ENCODE results near the gene FAM3A. TPM values are rescaled to one million over a fixed set of nuclear protein-coding genes. Genes with fewer than 3 reads are reported as not detected.

The FAM3A gene
- polyA plus RNA-seq, 1 of the 3 experiments (the other 2 are of a cell fraction) = 42.1 TPM

DNA sequence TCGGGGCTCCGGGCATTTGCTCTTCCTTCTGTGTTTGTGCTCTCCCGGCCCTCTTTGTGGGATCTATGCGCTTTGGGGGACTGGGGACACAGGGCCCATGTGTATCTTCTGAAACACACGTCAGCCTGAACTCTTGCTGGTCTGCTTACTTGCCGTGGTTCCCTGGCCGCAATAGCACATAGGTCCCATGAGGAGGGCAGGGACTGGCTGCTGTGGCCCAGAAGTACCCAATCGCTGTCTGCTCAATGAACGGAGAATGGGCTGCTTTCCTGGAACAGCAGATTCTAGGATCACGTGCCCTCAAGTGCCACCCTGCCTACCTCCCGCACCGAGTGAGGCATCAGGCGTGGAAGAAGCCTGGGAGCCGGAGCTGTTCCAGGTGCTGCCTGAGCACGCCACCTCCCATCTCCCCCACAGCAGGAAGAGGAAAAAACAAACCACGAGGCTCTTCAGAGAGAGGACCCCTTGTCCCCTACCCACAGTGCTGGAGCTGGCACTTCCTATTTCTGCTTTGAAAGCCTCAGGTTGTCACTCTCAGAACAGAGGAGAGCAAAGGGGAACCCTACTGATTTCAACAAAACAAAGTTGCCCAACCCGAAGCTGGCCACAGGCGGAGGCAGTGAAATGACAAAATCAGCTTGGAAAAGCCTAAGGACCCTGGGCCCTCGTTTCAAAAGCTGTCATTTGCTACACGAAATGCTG, 26.8 kb upstream of the FAM3A start:
- Histone ChIP-seq H3K27ac (ENCODE audit: low read depth in 2 of 2, low read length in 1 of 2) (peak overlapping the region in 1 of 2 experiments; percentile 92; a peak in 3 of 4 replicates), H3K79me2 (ENCODE audit: insufficient read depth) (peaks cover 37% of the 10 kb centered on the region), H3F3A (replicated peaks; ENCODE audit: insufficient read depth) (peaks cover 4% of the 10 kb centered on the region), H3K4me1 (ENCODE audit: control insufficient read depth in 1 of 2, insufficient read depth in 2 of 2, low read depth in 1 of 2, low read length in 1 of 2) (peaks cover 16% of the 10 kb centered on the region in 2 experiments; a peak in 3 of 4 replicates), H3K9me2 (no peaks in the 10 kb centered on the region), H2AFZ (ENCODE audit: low read depth) (no peak overlapping the region), H3K9me3 (no peaks in the 10 kb centered on the region), H3K36me3 (replicated peaks in 1 of 2; ENCODE audit: control insufficient read depth in 1 of 2, insufficient read depth in 2 of 2, low read length in 1 of 2) (peaks cover 0 to 3% of the 10 kb centered on the region in 2 experiments), H3K9ac (peak overlapping the region; percentile 54; the same call in 1 of the 2 replicates), H3K4me3 (ENCODE audit: low read depth in 2 of 2, low read length in 1 of 2) (0 out of 4 replicates have a peak overlapping the region, but pooled peaks of 1 of the 2 experiments have one; percentile 23), H4K20me1 (ENCODE audit: insufficient read depth) (no peaks in the 10 kb centered on the region), H3K4me2 (peak overlapping the region; percentile 67), H3K27me3 (ENCODE audit: insufficient read depth) (no peaks in the 10 kb centered on the region; the same call in 1 of the 2 replicates)
- WGBS (ENCODE audit: low lambda C conversion rate) = 49% methylated on average over 16 of the region's 20 CpGs
- no peak for TF ChIP-seq RFX5 (IDR thresholded peaks at IDR 0.05; ENCODE audit: low read length)
- TF ChIP-seq, protein P1, sequence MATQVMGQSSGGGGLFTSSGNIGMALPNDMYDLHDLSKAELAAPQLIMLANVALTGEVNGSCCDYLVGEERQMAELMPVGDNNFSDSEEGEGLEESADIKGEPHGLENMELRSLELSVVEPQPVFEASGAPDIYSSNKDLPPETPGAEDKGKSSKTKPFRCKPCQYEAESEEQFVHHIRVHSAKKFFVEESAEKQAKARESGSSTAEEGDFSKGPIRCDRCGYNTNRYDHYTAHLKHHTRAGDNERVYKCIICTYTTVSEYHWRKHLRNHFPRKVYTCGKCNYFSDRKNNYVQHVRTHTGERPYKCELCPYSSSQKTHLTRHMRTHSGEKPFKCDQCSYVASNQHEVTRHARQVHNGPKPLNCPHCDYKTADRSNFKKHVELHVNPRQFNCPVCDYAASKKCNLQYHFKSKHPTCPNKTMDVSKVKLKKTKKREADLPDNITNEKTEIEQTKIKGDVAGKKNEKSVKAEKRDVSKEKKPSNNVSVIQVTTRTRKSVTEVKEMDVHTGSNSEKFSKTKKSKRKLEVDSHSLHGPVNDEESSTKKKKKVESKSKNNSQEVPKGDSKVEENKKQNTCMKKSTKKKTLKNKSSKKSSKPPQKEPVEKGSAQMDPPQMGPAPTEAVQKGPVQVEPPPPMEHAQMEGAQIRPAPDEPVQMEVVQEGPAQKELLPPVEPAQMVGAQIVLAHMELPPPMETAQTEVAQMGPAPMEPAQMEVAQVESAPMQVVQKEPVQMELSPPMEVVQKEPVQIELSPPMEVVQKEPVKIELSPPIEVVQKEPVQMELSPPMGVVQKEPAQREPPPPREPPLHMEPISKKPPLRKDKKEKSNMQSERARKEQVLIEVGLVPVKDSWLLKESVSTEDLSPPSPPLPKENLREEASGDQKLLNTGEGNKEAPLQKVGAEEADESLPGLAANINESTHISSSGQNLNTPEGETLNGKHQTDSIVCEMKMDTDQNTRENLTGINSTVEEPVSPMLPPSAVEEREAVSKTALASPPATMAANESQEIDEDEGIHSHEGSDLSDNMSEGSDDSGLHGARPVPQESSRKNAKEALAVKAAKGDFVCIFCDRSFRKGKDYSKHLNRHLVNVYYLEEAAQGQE (IDR thresholded peaks at IDR 0.05; ENCODE audit: low read depth, low read length) = peak; percentile 14; the same call in 1 of the 2 replicates
- TF ChIP-seq, protein P2, sequence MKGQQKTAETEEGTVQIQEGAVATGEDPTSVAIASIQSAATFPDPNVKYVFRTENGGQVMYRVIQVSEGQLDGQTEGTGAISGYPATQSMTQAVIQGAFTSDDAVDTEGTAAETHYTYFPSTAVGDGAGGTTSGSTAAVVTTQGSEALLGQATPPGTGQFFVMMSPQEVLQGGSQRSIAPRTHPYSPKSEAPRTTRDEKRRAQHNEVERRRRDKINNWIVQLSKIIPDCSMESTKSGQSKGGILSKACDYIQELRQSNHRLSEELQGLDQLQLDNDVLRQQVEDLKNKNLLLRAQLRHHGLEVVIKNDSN (IDR thresholded peaks at IDR 0.05; ENCODE audit: borderline replicate concordance, low read depth) = no peak
- no peak for TF ChIP-seq FOXJ3 (CRISPR knock-in tag; IDR thresholded peaks at IDR 0.05)
- ChIA-PET CTCF (interaction anchor here (0.8 kb wide), 1 partner anchor 145 kb away, joined by 3 read pairs; the partner anchor contains the start of gene RPL10), POLR2A (interaction anchor here (0.6 to 1.7 kb wide), 3 partner anchors 16 to 106 kb away, joined by 3 to 7 read pairs (median 6); no protein-coding TSS in a partner anchor)
- DNase-seq = no peak

DNA sequence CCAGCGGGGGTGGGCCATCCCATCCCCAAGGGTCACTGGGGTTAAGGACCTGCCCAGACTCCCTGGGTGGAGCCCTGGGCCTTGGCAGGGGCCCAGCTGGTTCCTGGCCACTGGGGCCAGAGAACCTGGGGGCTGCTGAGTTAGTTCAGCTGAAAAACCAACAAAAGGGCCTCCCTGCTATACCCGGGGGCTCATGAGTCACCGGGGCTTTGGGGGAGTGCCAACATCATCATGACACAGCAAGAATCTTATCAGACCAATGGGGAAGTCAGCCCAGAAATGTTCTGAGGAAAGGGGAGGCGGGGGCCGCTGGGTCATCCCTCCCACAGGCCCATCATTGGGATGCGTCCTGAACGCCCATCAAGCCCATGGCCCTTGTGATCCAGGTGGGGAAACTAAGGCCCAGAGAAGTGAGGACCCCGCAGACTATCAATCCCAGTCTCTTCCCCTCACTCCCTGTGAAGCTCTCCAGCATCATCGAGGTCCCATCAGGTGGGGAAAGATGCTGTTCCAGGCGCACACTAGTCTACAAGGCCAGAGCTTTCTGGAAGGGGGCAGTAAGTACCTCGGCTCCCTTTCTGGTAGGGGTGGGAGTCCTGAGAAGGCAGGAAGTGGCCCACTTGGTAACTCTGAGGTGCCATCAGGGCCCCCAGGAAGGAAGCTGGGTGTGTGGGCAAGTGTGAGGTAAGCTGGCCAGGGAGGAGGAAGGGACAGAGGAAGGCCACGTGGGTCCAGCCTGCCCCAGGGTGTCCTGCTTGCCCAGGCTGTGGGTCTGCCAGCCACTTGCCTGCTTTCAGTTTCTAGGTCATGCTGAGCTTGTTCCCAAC, 26.1 kb upstream of the FAM3A start:
- Histone ChIP-seq H3K4me2 (peak overlapping the region; percentile 67), H3K4me1 (ENCODE audit: control insufficient read depth in 1 of 2, insufficient read depth in 2 of 2, low read depth in 1 of 2, low read length in 1 of 2) (peaks cover 16% of the 10 kb centered on the region in 2 experiments; a peak in 3 of 4 replicates), H4K20me1 (ENCODE audit: insufficient read depth) (no peaks in the 10 kb centered on the region), H3K9me3 (no peaks in the 10 kb centered on the region), H3K4me3 (ENCODE audit: low read depth in 2 of 2, low read length in 1 of 2) (0 out of 4 replicates have a peak overlapping the region, but pooled peaks of 1 of the 2 experiments have one; percentile 23), H3F3A (replicated peaks; ENCODE audit: insufficient read depth) (no peaks in the 10 kb centered on the region), H3K36me3 (replicated peaks in 1 of 2; ENCODE audit: control insufficient read depth in 1 of 2, insufficient read depth in 2 of 2, low read length in 1 of 2) (peaks cover 0 to 3% of the 10 kb centered on the region in 2 experiments), H3K9ac (peak overlapping the region; percentile 54; the same call in 1 of the 2 replicates), H3K79me2 (ENCODE audit: insufficient read depth) (peaks cover 42% of the 10 kb centered on the region), H3K27me3 (ENCODE audit: insufficient read depth) (no peaks in the 10 kb centered on the region; the same call in 1 of the 2 replicates), H3K9me2 (no peaks in the 10 kb centered on the region), H3K27ac (ENCODE audit: low read depth in 2 of 2, low read length in 1 of 2) (peak overlapping the region in 1 of 2 experiments; percentile 92; a peak in 3 of 4 replicates), H2AFZ (ENCODE audit: low read depth) (no peak overlapping the region)
- WGBS (ENCODE audit: low lambda C conversion rate) = 14% methylated on average over 8 of the region's 12 CpGs
- no peak for DNase-seq
- CTCF ChIA-PET = interaction anchor here (0.7 to 0.8 kb wide), 2 partner anchors 144 to 234 kb away, joined by 3 read pairs; partner anchors contain the start of gene RPL10
- POLR2A ChIA-PET = interaction anchor here (0.6 to 1.7 kb wide), 2 partner anchors 15 to 107 kb away, joined by 3 to 6 read pairs; no protein-coding TSS in a partner anchor
- no peak for TF ChIP-seq ELF1 (IDR thresholded peaks at IDR 0.05)
- TF ChIP-seq, protein P1 (IDR thresholded peaks at IDR 0.05; ENCODE audit: low read depth, low read length) = no peak
- TF ChIP-seq EP300 (IDR thresholded peaks at IDR 0.05; ENCODE audit: borderline replicate concordance in 1 of 2, low read depth in 1 of 2, low read length in 1 of 2) = peak in 1 of 2 experiments; percentile 88; a peak in 2 of 4 replicates
- TF ChIP-seq, protein P3, sequence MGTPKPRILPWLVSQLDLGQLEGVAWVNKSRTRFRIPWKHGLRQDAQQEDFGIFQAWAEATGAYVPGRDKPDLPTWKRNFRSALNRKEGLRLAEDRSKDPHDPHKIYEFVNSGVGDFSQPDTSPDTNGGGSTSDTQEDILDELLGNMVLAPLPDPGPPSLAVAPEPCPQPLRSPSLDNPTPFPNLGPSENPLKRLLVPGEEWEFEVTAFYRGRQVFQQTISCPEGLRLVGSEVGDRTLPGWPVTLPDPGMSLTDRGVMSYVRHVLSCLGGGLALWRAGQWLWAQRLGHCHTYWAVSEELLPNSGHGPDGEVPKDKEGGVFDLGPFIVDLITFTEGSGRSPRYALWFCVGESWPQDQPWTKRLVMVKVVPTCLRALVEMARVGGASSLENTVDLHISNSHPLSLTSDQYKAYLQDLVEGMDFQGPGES (IDR thresholded peaks at IDR 0.05; ENCODE audit: low read depth, low read length) = no peak
- TF ChIP-seq NFIC (IDR thresholded peaks at IDR 0.05; ENCODE audit: borderline replicate concordance) = peak; percentile 93
- 0 out of 2 replicates have a peak, but pooled peaks have one; percentile 13 for TF ChIP-seq POLR2AphosphoS5 (IDR thresholded peaks at IDR 0.05; ENCODE audit: low read depth, low read length)
- no peak for TF ChIP-seq SMC3 (IDR thresholded peaks at IDR 0.05; ENCODE audit: low read depth, low read length)
- no peak for TF ChIP-seq GABPA (IDR thresholded peaks at IDR 0.05; ENCODE audit: low read depth)
- no peak for TF ChIP-seq TAF1 (IDR thresholded peaks at IDR 0.05; ENCODE audit: borderline replicate concordance, low read depth, low read length)
- no peak for TF ChIP-seq RCOR1 (IDR thresholded peaks at IDR 0.05; ENCODE audit: low read length)

Measured in SK-N-SH (cell line).